ENCODE data around the gene STH.

The STH gene

DNA sequence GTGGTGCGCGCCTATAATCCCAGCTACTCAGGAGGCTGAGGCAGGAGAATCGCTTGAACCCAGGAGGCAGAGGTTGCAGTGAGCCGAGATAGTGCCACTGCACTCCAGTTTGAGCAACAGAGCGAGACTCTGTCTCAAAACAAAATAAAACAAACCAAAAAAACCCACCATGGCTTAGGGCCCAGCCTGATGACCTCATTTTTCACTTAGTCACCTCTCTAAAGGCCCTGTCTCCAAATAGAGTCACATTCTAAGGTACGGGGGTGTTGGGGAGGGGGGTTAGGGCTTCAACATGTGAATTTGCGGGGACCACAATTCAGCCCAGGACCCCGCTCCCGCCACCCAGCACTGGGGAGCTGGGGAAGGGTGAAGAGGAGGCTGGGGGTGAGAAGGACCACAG is 1.4 kb upstream of the STH start:
- POLR2A ChIA-PET, result no interaction called here
- no peak for DNase-seq (ENCODE audit: extremely low spot score)
- CTCF ChIA-PET, result interaction anchor here (1.2 to 1.3 kb wide), 2 partner anchors 15 to 216 kb away, joined by 3 to 5 read pairs; no protein-coding TSS in a partner anchor
- TF ChIP-seq, protein P1, sequence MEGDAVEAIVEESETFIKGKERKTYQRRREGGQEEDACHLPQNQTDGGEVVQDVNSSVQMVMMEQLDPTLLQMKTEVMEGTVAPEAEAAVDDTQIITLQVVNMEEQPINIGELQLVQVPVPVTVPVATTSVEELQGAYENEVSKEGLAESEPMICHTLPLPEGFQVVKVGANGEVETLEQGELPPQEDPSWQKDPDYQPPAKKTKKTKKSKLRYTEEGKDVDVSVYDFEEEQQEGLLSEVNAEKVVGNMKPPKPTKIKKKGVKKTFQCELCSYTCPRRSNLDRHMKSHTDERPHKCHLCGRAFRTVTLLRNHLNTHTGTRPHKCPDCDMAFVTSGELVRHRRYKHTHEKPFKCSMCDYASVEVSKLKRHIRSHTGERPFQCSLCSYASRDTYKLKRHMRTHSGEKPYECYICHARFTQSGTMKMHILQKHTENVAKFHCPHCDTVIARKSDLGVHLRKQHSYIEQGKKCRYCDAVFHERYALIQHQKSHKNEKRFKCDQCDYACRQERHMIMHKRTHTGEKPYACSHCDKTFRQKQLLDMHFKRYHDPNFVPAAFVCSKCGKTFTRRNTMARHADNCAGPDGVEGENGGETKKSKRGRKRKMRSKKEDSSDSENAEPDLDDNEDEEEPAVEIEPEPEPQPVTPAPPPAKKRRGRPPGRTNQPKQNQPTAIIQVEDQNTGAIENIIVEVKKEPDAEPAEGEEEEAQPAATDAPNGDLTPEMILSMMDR (IDR thresholded peaks at IDR 0.05; ENCODE audit: control extremely low read depth, extremely low read depth, low read depth, missing control alignments), result no peak

DNA sequence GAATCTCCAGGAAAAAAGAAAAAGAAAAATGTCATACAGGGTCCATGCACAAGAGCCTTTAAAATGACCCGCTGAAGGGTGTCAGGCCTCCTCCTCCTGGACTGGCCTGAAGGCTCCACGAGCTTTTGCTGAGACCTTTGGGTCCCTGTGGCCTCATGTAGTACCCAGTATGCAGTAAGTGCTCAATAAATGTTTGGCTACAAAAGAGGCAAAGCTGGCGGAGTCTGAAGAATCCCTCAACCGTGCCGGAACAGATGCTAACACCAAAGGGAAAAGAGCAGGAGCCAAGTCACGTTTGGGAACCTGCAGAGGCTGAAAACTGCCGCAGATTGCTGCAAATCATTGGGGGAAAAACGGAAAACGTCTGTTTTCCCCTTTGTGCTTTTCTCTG is 845 bp downstream of the STH start:
- no peak for DNase-seq (ENCODE audit: extremely low spot score)
- ChIA-PET POLR2A (no interaction called here), CTCF (interaction anchor here (1.4 to 5.4 kb wide), 4 partner anchors 13 to 186 kb away, joined by 3 to 29 read pairs (median 14); no protein-coding TSS in a partner anchor)
- TF ChIP-seq, protein P1 (IDR thresholded peaks at IDR 0.05; ENCODE audit: control extremely low read depth, extremely low read depth, low read depth, missing control alignments), result no peak

DNA sequence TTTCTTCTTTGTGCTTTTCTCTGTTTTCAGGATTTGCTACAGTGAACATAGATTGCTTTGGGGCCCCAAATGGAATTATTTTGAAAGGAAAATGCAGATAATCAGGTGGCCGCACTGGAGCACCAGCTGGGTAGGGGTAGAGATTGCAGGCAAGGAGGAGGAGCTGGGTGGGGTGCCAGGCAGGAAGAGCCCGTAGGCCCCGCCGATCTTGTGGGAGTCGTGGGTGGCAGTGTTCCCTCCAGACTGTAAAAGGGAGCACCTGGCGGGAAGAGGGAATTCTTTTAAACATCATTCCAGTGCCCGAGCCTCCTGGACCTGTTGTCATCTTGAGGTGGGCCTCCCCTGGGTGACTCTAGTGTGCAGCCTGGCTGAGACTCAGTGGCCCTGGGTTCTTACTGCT is 1.2 kb downstream of the STH start:
- POLR2A ChIA-PET, result no interaction called here

DNA sequence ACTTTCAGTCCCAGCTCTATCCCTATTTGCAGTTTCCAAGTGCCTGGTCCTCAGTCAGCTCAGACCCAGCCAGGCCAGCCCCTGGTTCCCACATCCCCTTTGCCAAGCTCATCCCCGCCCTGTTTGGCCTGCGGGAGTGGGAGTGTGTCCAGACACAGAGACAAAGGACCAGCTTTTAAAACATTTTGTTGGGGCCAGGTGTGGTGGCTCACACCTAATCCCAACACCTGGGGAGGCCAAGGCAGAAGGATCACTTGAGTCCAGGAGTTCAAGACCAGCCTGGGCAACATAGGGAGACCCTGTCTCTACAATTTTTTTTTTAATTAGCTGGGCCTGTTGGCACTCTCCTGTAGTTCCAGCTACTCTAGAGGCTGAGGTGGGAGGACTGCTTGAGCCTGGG is 1.7 kb downstream of the STH start:
- TF ChIP-seq, protein P1 (IDR thresholded peaks at IDR 0.05; ENCODE audit: control extremely low read depth, extremely low read depth, low read depth, missing control alignments), result no peak
- ChIA-PET POLR2A (no interaction called here), CTCF (interaction anchor here (1.4 to 5.5 kb wide), 7 partner anchors 9 to 214 kb away, joined by 3 to 47 read pairs (median 18); no protein-coding TSS in a partner anchor)
- DNase-seq (ENCODE audit: extremely low spot score), result no peak

More for the DNA sequence above, 1.2 kb downstream of the STH start:
- TF ChIP-seq, protein P1 (IDR thresholded peaks at IDR 0.05; ENCODE audit: control extremely low read depth, extremely low read depth, low read depth, missing control alignments), result no peak
- no peak for DNase-seq (ENCODE audit: extremely low spot score)
- CTCF ChIA-PET, result interaction anchor here (1.4 to 5.5 kb wide), 6 partner anchors 12 to 215 kb away, joined by 3 to 47 read pairs (median 19); no protein-coding TSS in a partner anchor

DNA sequence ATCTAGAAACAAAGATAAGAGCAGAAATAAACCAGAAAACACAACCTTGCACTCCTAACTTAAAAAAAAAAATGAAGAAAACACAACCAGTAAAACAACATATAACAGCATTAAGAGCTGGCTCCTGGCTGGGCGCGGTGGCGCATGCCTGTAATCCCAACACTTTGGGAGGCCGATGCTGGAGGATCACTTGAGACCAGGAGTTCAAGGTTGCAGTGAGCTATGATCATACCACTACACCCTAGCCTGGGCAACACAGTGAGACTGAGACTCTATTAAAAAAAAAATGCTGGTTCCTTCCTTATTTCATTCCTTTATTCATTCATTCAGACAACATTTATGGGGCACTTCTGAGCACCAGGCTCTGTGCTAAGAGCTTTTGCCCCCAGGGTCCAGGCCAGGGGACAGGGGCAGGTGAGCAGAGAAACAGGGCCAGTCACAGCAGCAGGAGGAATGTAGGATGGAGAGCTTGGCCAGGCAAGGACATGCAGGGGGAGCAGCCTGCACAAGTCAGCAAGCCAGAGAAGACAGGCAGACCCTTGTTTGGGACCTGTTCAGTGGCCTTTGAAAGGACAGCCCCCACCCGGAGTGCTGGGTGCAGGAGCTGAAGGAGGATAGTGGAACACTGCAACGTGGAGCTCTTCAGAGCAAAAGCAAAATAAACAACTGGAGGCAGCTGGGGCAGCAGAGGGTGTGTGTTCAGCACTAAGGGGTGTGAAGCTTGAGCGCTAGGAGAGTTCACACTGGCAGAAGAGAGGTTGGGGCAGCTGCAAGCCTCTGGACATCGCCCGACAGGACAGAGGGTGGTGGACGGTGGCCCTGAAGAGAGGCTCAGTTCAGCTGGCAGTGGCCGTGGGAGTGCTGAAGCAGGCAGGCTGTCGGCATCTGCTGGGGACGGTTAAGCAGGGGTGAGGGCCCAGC is 2.6 kb downstream of the STH start:
- POLR2A ChIA-PET, result no interaction called here
- CTCF ChIA-PET, result interaction anchor here (0.9 to 5.5 kb wide), 16 partner anchors 8 to 285 kb away, joined by 3 to 47 read pairs (median 10); partner anchors contain the start of gene KANSL1
- no peak for DNase-seq (ENCODE audit: extremely low spot score)
- TF ChIP-seq, protein P1 (IDR thresholded peaks at IDR 0.05; ENCODE audit: control extremely low read depth, extremely low read depth, low read depth, missing control alignments), result no peak

DNA sequence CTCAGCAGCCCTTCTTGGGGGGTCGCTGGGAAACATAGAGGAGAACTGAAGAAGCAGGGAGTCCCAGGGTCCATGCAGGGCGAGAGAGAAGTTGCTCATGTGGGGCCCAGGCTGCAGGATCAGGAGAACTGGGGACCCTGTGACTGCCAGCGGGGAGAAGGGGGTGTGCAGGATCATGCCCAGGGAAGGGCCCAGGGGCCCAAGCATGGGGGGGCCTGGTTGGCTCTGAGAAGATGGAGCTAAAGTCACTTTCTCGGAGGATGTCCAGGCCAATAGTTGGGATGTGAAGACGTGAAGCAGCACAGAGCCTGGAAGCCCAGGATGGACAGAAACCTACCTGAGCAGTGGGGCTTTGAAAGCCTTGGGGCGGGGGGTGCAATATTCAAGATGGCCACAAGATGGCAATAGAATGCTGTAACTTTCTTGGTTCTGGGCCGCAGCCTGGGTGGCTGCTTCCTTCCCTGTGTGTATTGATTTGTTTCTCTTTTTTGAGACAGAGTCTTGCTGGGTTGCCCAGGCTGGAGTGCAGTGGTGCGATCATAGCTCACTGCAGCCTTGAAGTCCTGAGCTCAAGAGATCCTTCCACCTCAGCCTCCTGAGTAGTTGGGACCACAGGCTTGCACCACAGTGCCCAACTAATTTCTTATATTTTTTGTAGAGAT is 3.4 kb downstream of the STH start:
- ChIA-PET CTCF (interaction anchor here (0.6 to 5.5 kb wide), 22 partner anchors 8 to 284 kb away, joined by 3 to 47 read pairs (median 6); partner anchors contain the start of gene KANSL1), POLR2A (no interaction called here)
- DNase-seq (ENCODE audit: extremely low spot score), result peak; percentile 84
- TF ChIP-seq, protein P1 (IDR thresholded peaks at IDR 0.05; ENCODE audit: control extremely low read depth, extremely low read depth, low read depth, missing control alignments), result peak; percentile 78
